ENCODE results near the gene DNASE2.
"Not testable (repeated sequence)": the region's sequence is repeated elsewhere in the genome, so short reads cannot be mapped to it uniquely, and the experiment has no call there.

The DNASE2 gene

GRCh38 chr19:12859546-12859945 is 21.7 kb downstream of the DNASE2 start:
- no peak for DNase-seq

GRCh38 chr19:12858041-12858928 is 23.0 kb downstream of the DNASE2 start:
- DNase-seq: no peak

- no peak for DNase-seq
Observed at GRCh38 chr19:12856653-12857052, 24.6 kb downstream of the DNASE2 start.

DNA sequence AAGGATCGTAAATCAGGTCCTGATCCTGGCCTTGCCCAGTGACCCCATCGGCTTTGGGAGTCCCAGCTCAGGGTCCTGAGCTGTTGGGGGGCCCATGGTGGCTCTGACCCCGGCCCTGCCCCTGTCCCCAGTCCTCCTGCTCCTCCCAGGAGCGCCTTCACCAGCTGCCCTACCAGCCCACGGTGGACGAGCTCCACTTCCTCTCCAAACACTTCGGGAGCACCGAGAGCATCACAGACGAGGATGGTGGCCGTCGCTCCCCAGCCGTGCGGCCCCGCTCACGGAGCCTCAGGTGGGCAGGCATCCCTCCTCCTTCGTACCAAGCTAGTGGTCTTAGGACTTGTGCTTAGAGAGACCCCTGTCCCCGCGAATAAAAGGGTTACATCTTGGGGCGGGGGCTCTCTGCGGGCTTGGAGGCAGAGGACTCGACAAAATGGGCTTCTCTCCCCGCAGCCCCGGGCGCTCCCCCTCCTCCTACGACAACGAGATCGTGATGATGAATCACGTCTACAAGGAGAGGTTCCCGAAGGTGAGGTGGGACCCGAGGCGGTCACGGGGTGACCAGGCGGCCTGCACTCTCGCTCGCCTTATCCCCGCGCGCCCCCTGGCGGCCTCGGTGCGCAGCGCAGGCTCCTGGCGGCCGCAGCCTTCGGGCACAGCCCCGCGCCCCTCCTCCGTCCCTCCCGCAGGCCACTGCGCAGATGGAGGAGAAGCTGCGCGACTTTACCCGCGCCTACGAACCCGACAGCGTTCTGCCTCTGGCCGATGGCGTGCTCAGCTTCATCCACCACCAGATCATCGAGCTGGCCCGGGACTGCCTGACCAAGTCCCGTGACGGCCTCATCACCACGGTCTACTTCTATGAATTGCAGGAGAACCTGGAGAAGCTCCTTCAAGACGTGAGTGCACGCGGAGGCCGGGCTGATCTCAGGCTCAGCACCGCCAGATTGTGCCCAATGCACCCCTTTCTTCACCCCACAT is 33.8 kb downstream of the DNASE2 start:
- peak; percentile 79 for DNase-seq

DNA sequence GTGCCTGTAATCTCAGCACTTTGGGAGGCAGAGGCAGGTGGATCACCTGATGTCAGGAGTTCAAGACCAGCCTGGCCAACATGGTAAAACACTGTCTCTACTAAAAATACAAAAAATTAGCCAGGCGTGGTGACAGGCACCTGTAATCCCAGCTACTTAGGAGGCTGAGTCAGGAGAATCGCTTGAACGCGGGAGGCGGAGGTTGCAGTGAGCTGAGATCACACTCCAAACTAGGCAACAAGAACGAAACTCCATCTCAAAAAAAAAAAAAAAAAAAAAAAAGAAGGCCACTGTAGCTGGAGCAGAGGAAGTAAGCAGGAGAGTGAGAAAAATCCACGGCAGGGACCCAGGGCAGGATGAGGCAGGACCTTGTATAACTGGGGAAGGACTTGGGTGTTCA is 34.6 kb downstream of the DNASE2 start:
- DNase-seq: not testable (repeated sequence)

DNA sequence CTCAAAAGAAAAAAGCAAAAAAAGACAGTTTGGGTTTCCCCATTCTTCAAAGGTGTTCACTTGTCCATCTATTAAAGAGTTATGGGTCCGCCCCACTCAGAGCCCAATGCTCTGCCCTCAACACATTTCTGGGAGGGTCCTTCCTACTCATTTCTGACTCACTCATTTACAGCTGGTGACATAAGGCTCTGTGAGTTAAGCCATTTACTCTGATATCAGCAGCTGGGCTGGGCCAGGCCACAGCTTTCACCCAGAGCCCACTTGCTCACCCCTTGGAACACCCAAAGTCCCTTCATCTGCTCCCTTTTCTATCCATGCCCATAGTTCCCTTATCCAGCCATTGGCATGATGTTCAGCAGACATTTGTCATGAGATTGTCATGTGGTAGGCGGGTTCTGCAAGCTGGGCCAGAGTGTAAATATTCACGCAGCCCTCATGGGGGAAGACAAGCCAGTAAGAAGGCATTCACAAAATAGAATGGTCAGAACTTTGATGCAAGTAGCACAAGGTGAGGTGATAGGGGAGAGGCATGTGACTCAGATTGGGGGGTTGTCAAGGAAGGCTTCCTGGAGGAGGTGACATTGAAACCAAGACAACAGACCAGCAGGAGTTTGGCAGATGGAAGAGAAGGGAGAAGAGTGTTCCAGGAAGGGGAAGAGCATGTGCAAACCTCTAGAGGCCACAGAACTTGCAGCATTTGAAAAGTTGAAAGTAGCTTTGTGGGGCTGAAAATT is 37.1 kb downstream of the DNASE2 start:
- DNase-seq: no peak

DNA sequence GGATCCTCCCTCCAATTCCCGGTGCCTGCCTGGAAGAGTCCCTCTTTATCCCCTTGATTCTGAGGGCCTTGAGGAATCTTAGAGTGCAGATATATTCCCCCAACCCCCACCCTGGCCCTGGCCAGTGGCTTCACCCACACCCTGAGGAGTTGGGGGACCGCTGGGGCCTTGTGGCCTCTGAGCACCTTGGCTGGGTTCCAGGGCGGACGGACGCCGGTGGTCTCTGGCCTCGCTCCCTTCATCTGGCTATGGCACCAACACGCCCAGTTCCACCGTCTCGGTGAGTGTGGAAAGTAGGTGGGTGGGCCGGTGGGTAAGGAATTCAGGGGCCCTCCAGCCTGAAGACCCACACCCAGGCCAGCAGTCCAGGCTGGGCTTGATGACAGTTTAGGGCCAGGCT is 37.9 kb downstream of the DNASE2 start:
- DNase-seq: no peak

DNA sequence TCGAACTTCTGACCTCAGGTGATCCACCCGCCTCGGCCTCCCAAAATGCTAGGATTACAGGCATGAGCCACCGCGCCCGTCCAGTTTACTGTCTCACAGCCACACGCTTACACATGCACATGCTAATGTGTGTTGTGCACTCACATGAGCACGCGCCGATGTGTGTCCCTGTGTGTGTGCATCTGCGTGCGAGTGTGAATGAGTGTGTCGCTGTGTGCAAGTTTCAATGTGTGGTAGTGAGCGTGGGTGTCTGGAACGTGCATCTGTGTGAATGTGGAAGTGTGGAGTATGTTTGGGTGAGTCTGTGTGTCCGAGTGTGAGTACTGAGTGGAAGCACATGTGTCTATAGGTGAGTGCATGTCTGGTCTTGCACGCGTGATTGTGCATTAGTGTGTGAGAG is 38.7 kb downstream of the DNASE2 start:
- DNase-seq: no peak

- DNase-seq: no peak
Observed at GRCh38 chr19:12841094-12841493, 40.2 kb downstream of the DNASE2 start.

GRCh38 chr19:12840091-12841079 is 40.9 kb downstream of the DNASE2 start:
- peak; percentile 19 for DNase-seq

DNA sequence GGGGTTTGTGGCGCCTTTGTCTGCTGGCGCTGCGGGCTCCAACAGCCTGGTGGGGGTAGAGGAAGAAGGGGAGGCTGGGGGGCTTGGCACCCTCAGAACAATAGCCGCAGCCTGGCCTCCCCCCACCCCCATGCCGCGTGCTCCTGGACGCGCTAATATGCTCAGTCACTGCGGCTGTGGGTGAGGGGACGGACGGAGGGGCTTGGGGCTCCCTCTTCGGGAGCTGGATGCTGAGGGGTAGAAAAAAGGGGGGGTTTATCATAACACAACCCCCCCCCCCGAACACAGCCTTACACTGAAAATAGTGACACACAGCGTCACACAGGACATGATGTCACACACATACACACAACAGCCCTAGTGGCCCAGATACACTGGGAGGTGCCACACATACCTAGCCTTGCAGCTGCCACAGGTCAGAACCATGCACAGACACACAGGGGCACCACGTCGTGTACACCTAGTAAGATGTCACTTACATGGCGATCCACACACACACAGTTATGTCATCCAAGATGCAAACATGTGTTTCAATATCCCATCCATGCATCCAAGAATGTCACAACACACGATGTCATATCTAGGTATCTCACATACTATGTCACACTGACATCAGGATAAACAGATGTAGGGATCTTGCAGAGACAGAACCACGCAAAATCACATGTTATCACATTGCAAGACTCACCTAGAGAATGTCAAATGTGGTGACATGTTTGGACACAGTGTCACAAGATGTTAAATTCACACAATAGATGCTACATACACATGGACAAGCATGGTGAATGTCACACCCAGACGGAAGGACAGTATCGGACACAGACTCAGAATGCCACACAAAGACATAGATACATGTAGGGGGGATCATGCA is 42.1 kb downstream of the DNASE2 start:
- DNase-seq: no peak

DNA sequence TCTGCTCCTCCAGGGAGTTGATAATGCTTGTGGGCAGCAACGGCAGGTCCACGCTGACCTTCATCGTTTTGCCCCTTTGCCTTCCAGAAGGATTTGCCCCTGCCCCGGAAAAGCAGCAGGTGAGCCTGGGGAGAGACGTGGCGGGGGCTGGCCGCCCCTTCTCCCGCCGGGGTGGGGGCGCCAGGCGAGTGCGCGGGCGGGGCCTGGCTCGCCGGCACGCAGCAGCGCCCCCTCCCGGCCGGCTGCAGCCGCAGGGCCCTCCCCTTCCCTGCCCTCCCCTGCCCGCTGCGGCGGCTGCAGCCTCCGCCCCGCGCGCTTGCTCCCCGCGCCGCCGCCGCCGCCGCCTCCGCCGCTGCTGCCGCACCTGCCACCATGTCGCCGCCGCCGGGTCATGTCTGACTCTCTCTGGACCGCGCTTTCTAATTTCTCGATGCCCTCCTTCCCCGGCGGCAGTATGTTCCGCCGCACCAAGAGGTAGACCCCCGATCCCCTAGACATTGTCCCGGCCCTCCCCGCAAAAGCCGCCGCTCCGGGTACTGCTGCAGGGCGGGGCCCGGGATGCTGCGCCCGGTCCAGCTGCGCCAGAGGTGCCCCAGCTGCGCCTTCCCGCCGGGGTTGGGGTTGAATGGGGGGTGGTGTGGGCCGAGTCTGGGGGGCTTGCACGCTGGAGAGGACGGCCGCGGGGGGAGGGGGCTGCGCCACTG is 42.9 kb downstream of the DNASE2 start, which contains the start of gene MAST1:
MAST1 (plus strand) TSS at position 334 of the 704 bp plus-strand sequence; CDS start at position 392, 58 bp downstream.
- DNase-seq: peak; percentile 5

- no peak for DNase-seq
Observed at GRCh38 chr19:12837225-12837624, 44.0 kb downstream of the DNASE2 start.

DNA sequence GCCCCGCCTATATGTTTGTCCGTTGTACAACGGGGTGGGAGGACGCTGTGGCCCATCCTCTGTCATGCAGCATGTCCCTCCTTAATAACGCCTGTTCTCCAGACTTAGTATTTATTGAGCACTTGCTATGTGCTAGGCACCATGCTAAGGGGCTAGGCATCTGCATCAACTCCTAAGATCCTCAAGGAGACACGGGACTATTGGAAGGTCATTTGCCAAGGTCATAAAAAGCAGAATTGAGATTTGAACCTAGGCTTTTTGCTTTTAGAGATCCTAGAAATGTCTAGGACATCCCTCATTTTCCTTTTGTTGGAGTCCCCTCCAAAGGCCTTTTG is 44.8 kb downstream of the DNASE2 start:
- no peak for DNase-seq

DNA sequence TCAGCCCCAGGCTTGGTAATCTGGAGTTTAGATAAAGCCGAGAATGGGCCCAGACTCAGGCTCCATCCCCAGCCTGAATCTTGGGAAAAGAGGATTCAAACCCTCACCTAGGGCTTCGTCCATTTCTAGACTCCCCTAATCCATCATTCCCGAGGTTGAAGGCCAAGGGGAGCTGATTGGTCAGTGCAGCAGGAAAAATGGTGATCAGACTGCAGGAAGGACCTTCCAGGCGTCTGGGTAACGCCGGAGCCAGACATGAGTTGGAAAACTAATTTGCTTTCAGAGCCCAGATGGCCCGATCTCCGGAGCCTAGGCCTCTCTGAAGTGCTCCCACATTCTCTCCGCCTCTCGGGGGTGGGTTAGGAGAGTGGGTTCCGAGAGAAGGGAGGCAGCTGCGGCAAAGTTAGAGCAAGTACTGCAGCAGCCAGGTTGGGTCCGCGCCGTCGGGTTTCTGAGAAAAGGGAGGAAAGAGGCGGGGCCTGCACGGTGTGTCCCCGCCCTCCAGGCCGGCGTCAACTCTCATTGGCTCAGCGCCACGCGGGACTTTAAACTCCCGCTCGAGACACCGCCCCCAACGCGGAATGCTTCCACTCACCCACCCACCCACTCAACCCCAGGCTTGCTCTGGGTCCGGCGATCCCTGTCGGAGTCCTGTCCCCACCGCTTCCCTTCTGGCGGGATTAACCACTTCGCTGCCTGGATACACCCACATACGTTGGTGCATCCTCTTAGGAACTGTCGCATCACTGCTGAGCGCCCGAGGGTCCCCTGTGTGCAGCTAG is 46.1 kb downstream of the DNASE2 start:
- DNase-seq: no peak

GRCh38 chr19:12834566-12834943 is 46.7 kb downstream of the DNASE2 start, which contains the start of gene RTBDN:
RTBDN (minus strand) TSS chr19:12834579; CDS start chr19:12829979, 4,600 bp downstream.
- DNase-seq: no peak

DNA sequence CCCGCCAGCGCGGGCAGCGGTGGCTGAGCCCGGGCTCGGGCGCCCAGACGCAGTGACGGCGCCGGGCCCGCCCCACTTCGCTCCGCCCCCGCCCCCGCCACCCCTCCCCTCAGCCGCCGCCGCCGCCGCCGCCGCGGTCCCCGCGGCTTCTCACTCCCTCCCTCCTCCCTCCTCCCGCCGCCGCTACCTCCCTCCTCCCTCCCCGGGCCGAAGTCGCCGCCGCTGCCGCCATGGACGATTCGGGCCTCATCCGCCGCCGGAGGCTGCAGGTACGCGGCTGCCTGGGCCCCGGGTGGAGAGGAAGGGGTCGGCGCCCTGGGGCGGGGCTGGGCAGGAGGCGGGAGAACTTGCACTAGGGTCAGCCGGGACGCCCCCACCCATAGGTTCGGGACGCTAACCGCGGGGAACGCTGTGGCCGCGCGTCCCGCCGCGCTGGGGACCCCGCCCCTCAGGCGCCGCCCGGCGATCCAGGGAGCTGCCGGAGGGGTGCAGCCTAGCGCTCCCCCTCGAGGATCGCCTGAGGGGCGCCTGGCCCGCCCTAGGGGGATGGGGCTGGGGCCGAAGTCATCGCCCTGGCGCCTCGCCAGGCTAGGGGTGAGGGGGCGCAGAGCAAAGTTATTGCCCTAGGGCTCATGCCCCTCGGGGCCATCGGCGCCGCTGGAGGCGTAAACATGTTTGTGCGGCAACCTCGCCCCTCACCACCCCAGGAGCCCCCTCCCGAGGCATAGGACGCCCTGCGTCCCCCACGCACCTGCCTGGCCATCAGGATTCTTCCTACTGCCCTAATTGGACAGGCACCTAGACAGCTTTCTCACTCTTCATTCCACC is 47.3 kb downstream of the DNASE2 start:
- no peak for DNase-seq

DNA sequence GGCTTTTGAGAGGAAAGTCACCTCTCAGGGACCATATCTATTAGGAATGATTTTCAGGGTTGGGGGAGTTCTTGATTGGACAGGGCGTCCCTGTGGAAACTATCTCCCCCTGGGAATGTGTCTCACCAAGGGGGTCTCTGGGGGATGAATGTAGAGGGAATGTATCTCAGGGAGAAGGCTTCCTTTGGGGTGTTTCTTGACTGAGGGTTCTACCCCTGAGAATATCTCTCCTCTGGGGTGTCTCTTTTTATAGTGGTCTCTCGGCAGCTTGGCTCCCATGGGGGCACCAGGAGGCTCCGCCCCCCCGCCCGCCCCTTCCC is 47.9 kb downstream of the DNASE2 start:
- DNase-seq: no peak
